Aorta (tissue), 5 donors: ENCODE measurements around the gene POLR3C. TPM values are rescaled to one million over a fixed set of nuclear protein-coding genes. Genes with fewer than 3 reads are reported as not detected.
A peak's percentile ranks its signal among the peaks of the same experiment; 100 is the strongest.
"Not testable (repeated sequence)": the region's sequence is repeated elsewhere in the genome, so short reads cannot be mapped to it uniquely, and the experiment has no call there.

Experiments
- ATAC-seq: fragments of 200-7000 bp; cut with Tn5 transposase; one replicate; pipeline ENCODE4 v1.9.1; 2022; ENCODE audit warnings: moderate library complexity; ENCODE audit not compliant: low FRiP score
- DNase-seq, 2 donors: peaks; one replicate each; pipeline ENCODE4 v3.0.0-alpha.2; 2020
- H3K27ac ChIP-seq, 2 donors: one replicate each; pipeline ENCODE4 v1.5.1; 2013; ENCODE audit warnings: low read length in 2 of 2, mild to moderate bottlenecking in 2 of 2, moderate library complexity in 2 of 2, control low read depth in 1 of 2, inconsistent platforms in 1 of 2, low read depth in 1 of 2
- H3K27me3 ChIP-seq, 2 donors: one replicate each; pipeline ENCODE4 v1.6.1; 2013; ENCODE audit warnings: control low read depth in 1 of 2, low read length in 1 of 2, mild to moderate bottlenecking in 1 of 2, moderate library complexity in 1 of 2; ENCODE audit not compliant: insufficient read depth in 2 of 2, control insufficient read depth in 1 of 2
- H3K36me3 ChIP-seq, 2 donors: one replicate each; pipeline ENCODE4 v1.6.1; 2013; ENCODE audit warnings: control low read depth in 1 of 2, low read length in 1 of 2, mild to moderate bottlenecking in 1 of 2; ENCODE audit not compliant: insufficient read depth in 2 of 2, control insufficient read depth in 1 of 2
- H3K4me1 ChIP-seq, 2 donors: one replicate each; pipeline ENCODE4 v1.6.1; 2013; ENCODE audit warnings: low read length in 2 of 2, control low read depth in 1 of 2, mild to moderate bottlenecking in 1 of 2, moderate library complexity in 1 of 2; ENCODE audit not compliant: insufficient read depth in 2 of 2, control insufficient read depth in 1 of 2
- H3K4me3 ChIP-seq, 2 donors: one replicate each; pipeline ENCODE4 v1.5.1; 2013; ENCODE audit warnings: low read length in 2 of 2, control low read depth in 1 of 2, mild to moderate bottlenecking in 1 of 2
- H3K9me3 ChIP-seq: one replicate; pipeline ENCODE4 v1.6.1; 2013; ENCODE audit warnings: mild to moderate bottlenecking, low read length; ENCODE audit not compliant: control insufficient read depth
- WGBS, 2 donors: extraction: QIAGEN DNeasy Blood & Tissue Kit; methylation state at CpG; one replicate each; pipeline ENCODE4 v1.1.7; 2013; 5-methylcytosine and 5-hydroxymethylcytosine counted together
- intact Hi-C, 2 donors: fragments of 100-400 bp; cut with DNase I; formaldehyde crosslinking; loops; one replicate each; pipeline versions ENCODE4 v1.14.2 to v1.15.0; 2022
- polyA plus RNA-seq, 2 donors: library from polyadenylated mRNA; stranded (reverse); fragments of 200-250 nt; gene quantifications; one replicate each; pipeline ENCODE4 v1.2.3, GENCODE V29; 2013
- total RNA-seq, 2 donors: library from RNA; stranded (reverse); fragmentation: NEBNext Ultra II Directional; extraction: Animal tissue kit (Norgen Biotek cat#: 25700); gene quantifications; one replicate each; pipeline ENCODE4 v1.2.1, GENCODE V29; 2021
- donor health status: healthy with polysubstance abuse.
- donor health status: Bipolar disorder and iron deficiency.
- donor health status: DM: no; HTN: no; CAD: no.
- donor health status: DM: no; HTN: no; CAD: no.
- donor health status: DM: yes; HTN: yes; CAD: no.

POLR3C gene
- total and polyA plus RNA-seq, 4 donors = 14.8 to 25.9 (median 22.4) TPM

DNA sequence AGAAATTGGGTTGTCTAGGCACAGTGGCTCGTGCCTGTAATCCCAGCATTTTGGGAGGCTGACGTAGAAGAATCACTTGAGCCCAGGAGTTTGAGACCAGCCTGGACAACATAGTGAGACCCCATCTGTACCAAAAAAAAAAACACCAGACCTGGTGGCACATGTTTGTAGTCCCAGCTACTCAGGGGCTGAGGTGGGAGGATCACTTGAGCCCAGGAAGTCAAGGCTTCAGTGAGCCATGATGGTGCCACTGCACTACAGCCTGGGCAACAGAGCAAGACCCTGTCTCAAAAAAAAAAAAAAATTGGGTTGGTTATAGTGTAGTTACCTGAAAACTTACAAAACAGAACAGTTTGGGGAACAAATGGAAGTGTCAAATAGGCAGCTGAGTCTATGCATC is 6.8 kb downstream of the POLR3C start:
- H3K4me1 ChIP-seq, H3K4me3 ChIP-seq, H3K36me3 ChIP-seq, ATAC-seq, DNase-seq, H3K9me3 ChIP-seq, intact Hi-C loops, H3K27me3 ChIP-seq, H3K27ac ChIP-seq: not testable (repeated sequence)
- WGBS, 2 donors = 98 to 100% methylated on average over 2 of the region's 2 CpGs

DNA sequence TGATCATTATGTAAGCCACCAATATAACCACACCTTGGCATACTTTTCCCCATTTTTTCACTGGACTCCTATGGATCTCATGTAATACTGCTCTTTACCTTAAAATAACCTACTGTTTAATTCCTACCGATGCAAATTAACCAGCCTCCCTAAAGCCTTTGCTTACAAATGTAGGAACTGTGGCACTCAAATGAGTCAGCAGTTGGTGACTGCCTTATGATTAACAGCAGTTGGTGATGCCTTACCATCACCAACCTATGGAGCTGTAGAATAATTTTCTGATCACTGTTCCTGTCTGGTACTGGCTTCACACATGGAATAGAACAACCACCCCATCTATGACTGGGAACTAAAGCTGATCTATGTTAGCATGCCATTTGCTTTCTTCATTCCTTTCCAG is 13.7 kb downstream of the POLR3C start:
- Histone ChIP-seq H3K4me3 (no peak overlapping the region), H3K9me3 (no peaks in the 10 kb centered on the region), H3K4me1 (no peaks in the 10 kb centered on the region), H3K27me3 (no peaks in the 10 kb centered on the region), H3K27ac (no peak overlapping the region), H3K36me3 (peaks cover 7 to 11% of the 10 kb centered on the region in 2 donors)
- DNase-seq = no peak
- ATAC-seq = no peak
- 91 to 96% methylated on average over 1 of the region's 1 CpG for WGBS, 2 donors
- intact Hi-C loops = no loop called here

DNA sequence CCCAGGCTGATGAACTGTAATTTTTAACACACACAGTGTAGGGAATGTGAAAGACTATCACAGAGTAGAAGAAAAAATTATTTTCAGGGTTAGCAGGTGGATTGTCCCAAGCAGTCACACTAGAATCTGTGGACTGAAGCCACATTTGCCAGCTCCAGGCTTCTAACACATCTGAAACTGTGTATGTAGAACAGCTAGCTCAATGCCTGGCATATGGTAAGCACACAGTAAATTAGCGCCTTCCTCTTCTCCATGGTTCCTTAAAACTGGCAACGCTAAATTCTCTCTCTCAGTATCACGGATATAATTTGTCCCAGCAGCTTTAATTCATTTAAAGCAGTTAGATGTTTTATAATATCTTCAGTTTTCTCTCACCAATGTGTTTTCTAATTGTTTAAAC is 19.0 kb downstream of the POLR3C start:
- WGBS, 2 donors = 94 to 95% methylated on average over 3 of the region's 3 CpGs
- Histone ChIP-seq H3K27me3 (no peaks in the 10 kb centered on the region), H3K4me3 (no peak overlapping the region), H3K36me3 (peaks cover 4 to 5% of the 10 kb centered on the region in 2 donors), H3K4me1 (no peaks in the 10 kb centered on the region), H3K27ac (no peak overlapping the region), H3K9me3 (no peaks in the 10 kb centered on the region)
- no peak for ATAC-seq
- intact Hi-C loops = no loop called here
- no peak for DNase-seq

DNA sequence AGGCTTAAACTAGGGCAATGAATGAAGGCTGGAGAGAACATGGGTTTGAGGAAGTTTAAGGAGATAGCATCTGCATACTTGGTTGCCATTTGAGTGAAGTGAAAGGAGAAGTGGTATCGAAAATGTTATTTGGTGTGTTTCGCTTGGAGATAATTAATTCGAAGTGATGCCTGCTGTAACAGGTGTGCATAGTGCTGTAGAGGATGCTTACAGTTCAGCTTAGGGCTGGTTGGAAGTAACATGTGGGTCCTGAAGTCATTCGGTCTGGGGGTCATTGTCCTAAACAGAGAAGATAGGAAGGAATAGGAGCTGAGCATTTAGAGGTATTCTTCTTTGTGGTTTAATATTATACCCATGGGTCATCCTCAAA is 21.1 kb downstream of the POLR3C start:
- no peaks in the 10 kb centered on the region for H3K4me1 ChIP-seq
- DNase-seq = no peak
- peaks cover 3 to 4% of the 10 kb centered on the region in 2 donors for H3K36me3 ChIP-seq
- no peak for ATAC-seq
- intact Hi-C loops = loop anchor here (5.0 kb wide), 2 partner anchors 67 to 167 kb away; partner anchors contain the start of gene ITGA10 (in 2 of the 2)
- H3K27ac ChIP-seq = no peak overlapping the region
- no peak overlapping the region for H3K4me3 ChIP-seq
- WGBS, 2 donors = 6 to 10% methylated on average over 4 of the region's 4 CpGs
- H3K27me3 ChIP-seq = no peaks in the 10 kb centered on the region
- no peaks in the 10 kb centered on the region for H3K9me3 ChIP-seq

DNA sequence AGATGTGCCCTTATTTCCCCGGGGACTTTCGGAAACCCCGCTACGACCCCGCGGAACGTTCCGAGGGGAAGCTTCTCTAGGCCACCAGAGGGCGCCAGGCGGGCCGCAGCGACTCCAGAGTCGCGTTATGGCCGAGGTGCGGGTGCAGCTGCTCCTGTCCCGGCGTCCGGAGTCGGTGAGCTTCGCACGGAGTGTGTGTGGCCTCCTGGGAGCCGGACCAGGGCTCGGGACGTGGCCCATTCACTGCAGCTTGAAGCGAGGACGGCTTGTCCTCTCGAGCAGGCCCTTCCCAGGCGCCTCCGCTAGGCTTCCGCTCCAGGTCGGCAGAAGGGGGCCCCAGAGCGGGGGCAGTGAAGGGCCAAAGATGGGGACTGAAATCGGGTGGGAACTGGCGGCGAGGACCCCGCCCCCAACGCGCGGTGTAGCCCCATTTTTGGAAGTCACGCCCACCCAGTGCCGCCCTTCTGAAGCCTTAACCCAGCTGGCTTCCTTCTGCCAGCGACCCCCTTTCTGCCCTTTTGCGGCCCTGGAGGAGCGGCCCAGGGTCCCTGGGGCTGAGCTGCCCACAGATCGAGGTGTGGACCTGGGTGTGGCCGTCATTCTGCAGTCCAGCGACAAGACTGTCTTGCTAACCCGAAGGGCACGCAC is 21.6 kb downstream of the POLR3C start, which contains the start of gene NUDT17:
Gene NUDT17, plus strand, starts transcription at position 117 of the 648 bp plus-strand sequence. Its CDS starts 11 bp downstream, at position 128.
- Histone ChIP-seq H3K9me3 (no peaks in the 10 kb centered on the region), H3K4me3 (peak within 1 kb of the TSS; percentile 4 to 12), H3K36me3 (peaks cover 3 to 6% of the 10 kb centered on the region in 2 donors), H3K27ac (peak within 1 kb of the TSS in 1 of 2 donors; percentile 66), H3K27me3 (no peaks in the 10 kb centered on the region), H3K4me1 (no peaks in the 10 kb centered on the region)
- DNase-seq = peak; percentile 88 to 95
- intact Hi-C loops = loop anchor here (5.0 kb wide), 2 partner anchors 67 to 167 kb away; partner anchors contain the start of gene ITGA10 (in 2 of the 2)
- peak; percentile 94 for ATAC-seq
- WGBS, 2 donors = 1% methylated on average over 46 to 50 of the region's 50 CpGs

DNA sequence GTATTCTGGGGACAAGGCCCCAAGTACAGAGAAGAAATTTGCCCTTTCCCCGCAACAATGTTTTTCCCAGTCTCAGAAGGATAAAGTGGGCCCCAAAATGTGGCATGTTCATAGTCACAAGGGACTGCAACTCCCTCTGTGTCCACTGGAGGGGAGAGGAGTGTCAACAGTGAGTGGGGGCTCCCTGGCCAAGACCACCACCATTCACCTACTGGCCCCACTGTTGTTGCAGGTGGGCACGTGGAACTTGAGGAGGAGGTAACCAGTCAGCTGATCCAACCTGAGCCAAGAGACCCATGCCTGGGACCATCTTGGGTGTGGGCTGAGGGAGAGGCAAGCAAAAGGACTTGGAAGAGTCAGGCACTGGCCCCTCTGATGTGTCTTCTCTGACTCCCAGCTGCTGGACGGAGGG is 22.2 kb downstream of the POLR3C start:
- no peaks in the 10 kb centered on the region for H3K9me3 ChIP-seq
- DNase-seq = peak in 1 of 2 donors; percentile 54
- ATAC-seq = peak; percentile 27
- H3K27ac ChIP-seq = peak overlapping the region in 1 of 2 donors; percentile 66
- no peak overlapping the region for H3K4me3 ChIP-seq
- WGBS, 2 donors = 55 to 58% methylated on average over 3 of the region's 3 CpGs
- no peaks in the 10 kb centered on the region for H3K4me1 ChIP-seq
- H3K27me3 ChIP-seq = no peaks in the 10 kb centered on the region
- intact Hi-C loops = loop anchor here (5.0 kb wide), 2 partner anchors 66 to 166 kb away; partner anchors contain the start of gene ITGA10 (in 2 of the 2)
- peaks cover 0 to 3% of the 10 kb centered on the region in 2 donors for H3K36me3 ChIP-seq

DNA sequence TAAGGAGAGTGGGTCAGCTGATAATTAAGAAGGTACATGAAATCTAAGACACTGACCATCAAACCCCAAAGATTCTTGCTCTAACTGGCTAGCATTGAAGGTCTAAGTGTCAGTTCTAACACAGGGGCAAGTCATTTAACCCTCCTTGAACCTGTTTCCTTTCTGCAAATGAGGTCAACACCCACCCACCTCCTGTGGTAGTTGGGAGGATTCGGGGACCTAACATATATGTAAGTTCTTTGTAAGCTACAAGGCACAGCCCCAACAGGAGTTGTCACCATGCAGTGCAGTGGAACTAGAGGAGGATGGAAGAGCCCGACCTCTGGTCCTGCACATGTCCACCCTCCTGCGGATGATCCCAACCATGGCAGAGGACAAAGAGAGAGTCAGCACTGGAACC is 23.8 kb downstream of the POLR3C start:
- H3K9me3 ChIP-seq = no peaks in the 10 kb centered on the region
- no peak overlapping the region for H3K4me3 ChIP-seq
- no peaks in the 10 kb centered on the region for H3K27me3 ChIP-seq
- peaks cover 0 to 3% of the 10 kb centered on the region in 2 donors for H3K36me3 ChIP-seq
- no peak for ATAC-seq
- no peak for DNase-seq
- H3K4me1 ChIP-seq = no peaks in the 10 kb centered on the region
- no peak overlapping the region for H3K27ac ChIP-seq
- intact Hi-C loops = loop anchor here (5.0 kb wide), 2 partner anchors 64 to 164 kb away; partner anchors contain the start of gene ITGA10 (in 2 of the 2)
- WGBS, 2 donors = 71% methylated on average over 3 of the region's 3 CpGs

DNA sequence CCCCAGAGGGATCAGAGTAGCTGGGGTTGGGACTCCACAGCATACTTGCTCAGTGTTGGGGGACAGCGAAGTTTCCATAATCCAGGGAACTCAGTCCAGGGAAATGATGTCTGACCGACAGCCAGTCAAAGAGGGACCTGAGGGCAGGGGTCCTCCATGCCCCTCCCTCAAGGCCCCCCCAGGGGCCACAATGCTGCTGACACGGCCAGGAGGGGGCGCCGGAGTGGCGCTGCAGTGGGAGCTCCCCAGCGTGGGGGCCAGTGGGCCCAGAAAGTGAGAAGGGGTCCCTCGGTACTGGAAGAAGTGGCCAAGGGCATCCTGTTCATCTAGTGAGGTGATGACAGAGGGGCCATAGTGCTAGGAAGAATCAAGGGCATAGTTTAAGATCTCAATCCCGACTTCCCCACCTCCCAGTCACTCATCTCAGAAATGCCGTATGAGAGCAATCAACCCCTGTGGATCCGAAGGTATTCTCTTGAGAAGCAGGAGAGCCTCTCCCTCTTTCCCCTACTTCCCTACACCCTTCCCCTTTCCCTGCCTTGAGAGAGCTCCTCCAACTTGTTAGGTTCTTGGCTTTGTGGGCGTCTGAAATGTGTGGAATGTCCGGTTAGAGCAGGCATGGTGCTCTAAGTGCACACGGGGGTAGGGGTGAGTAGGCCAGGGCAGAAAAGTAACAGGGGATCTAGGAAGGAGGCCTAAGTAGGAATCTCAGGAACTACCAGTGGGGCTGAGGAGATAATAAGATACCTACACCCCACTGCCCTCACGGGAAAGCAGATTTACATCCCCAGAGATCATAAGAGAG is 25.6 kb downstream of the POLR3C start:
- H3K4me1 ChIP-seq = no peaks in the 10 kb centered on the region
- no peak for DNase-seq
- peaks cover 3 to 7% of the 10 kb centered on the region in 2 donors for H3K36me3 ChIP-seq
- H3K4me3 ChIP-seq = no peak overlapping the region
- no peaks in the 10 kb centered on the region for H3K9me3 ChIP-seq
- ATAC-seq = no peak
- H3K27ac ChIP-seq = peak overlapping the region; percentile 36 to 79
- intact Hi-C loops = loop anchor here (5.0 kb wide), 2 partner anchors 63 to 163 kb away; partner anchors contain the start of gene ITGA10 (in 2 of the 2)
- no peaks in the 10 kb centered on the region for H3K27me3 ChIP-seq
- WGBS, 2 donors = 44 to 46% methylated on average over 15 of the region's 15 CpGs
